ENCODE results near the gene CFAP221.

DNA sequence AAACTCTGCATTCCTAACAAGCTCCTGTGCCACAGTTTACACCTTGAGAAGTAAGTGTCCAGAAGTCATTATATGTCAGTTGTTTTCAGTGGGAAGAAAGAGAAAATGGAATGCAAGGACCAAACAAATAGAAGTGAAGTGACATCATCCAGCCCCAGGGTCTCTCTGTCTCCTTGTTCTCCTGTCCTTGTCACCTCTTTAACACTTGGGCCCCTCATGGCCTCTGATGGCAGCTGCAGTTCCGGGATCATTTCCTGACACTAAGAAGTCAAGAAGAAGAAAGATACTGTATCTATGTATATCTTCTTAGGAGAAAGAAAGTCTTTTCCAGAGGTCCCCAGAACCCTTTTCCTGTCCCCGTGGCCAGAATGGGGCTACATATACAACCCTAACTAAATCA lies 2.8 kb upstream of the CFAP221 start:
- TF ChIP-seq EZH2 (IDR thresholded peaks at IDR 0.05; ENCODE audit: insufficient read depth, poor library complexity, severe bottlenecking) (no peak), EZH2phosphoT487 (IDR thresholded peaks at IDR 0.05; ENCODE audit: insufficient read depth, low read depth) (no peak)

All from GM23248 (cell line).